HG02884 (cell line): Measurements from ENCODE around the gene PHPT1.
"Not testable (repeated sequence)": the region's sequence is repeated elsewhere in the genome, so short reads cannot be mapped to it uniquely, and the experiment has no call there.

Experiments used
- ATAC-seq: cut with Tn5 transposase; IDR thresholded peaks from one replicate; pipeline ENCODE4 v1.9.1; 2021; ENCODE audit warnings: mild to moderate bottlenecking, moderate library complexity; ENCODE audit not compliant: unreplicated experiment

Gene PHPT1

DNA sequence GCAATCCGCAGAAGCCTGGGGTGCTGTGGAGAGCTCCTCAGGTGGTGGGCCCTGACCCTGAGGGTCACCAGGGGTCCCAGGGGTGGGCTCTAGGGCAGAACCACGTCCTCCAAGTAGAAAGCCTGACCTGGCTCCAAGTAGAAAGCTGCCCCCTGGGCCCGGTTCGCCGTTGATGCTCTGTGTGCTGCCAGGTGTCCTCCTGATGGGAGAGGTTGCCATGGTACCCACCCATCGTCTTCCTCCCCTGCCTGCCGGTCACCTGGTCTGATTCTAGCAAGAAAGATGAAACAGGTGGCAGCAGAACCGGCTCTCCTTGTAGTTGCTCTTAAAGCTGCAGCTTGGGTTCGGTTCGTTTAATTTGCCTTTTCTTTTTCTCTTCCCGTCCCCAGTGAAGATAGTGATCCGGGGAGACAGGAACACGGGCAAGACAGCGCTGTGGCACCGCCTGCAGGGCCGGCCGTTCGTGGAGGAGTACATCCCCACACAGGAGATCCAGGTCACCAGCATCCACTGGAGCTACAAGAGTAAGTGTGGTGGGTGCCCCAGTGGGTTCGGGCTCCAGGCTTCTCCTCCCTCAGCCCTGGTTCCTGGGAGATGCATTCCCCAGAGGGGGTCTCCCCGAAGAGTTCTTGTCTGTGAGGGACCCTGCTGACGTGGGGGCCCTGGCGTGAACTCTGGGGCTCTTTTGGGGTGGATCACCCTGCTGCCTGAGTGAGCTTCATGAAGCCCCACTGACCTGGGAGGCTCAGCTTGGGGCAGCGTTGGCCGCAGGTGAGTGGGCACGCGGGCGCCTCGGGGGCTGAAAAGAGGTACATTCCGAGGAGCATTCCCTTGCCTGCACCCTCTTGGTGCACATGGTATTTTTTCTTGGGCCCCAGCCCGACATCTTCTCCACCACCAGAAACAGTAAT lies 25.8 kb upstream of the PHPT1 start:
- ATAC-seq: no peak

DNA sequence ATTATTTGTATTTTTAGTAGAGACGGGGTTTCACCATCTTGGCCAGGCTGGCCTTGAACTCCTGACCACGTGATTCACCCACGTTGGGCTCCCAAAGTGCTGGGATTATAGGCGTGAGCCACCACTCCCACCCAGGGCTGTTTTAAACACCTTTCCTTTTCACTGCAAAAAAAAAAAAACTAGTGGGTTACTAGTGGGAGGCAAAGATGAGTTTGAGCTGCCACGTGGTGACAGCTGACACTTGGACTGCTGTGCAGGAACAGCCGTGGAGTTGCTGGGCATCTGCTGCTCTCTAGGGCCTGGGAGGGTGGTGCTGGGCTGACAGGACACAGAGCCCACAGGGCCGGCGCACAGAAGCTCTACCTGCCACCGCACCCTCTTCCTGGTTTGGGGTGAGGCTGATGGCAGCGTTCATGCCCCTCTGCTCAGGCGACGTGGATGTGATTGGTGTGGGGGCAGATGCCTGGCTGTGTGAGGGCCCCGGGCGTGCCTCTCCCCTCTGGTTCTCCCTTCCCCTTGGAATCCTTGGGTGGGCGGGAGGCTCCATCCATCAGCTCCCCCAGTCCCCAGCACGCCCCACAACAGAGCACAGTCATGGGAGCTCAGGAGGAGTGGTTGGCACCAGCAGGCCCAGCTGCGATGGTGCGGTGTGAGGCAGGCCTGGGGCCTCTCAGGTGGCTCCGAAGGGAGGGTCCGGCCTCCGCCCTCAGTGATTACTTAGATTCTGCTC lies 24.5 kb upstream of the PHPT1 start:
- no peak for ATAC-seq

DNA sequence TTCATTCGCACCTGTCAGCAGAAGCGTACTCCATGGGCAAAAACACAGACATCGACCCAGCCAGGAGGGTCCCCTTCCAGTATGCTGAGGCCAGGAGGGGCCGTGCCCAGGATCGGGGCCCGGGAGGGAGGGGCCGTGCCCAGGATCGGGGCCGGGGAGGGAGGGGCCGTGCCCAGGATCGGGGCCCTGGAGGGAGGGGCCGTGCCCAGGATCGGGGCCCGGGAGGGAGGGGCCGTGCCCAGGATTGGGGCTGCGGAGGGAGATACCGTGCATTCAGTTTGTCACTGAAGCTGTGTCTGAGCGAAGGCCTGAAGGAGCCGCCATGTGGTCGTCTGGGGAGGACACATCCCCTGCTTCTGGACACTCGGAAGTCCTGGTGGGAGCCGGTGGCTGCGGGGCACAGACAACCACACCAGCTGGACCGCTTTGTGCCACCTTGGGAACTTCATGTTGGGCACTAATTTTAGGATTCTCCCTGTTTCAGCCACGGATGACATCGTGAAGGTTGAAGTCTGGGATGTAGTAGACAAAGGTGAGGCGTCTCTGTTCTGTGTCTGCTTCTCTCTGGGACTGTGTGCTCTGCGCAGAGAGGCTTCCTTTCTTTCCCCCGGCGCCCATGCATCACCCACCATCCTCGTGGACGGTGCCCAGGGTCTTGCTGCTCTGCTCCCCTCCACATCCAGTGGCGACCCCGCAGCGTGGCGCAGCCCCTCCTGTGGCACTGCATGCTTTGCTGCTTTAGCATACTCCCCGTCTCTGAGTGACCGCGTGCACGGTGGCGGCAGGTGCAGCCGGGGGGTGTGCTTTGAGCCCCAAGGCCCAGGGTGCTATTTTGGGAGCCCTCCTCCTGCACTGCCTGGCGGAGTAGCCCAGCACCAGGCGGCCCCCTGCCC lies 23.7 kb upstream of the PHPT1 start:
- no peak for ATAC-seq

DNA sequence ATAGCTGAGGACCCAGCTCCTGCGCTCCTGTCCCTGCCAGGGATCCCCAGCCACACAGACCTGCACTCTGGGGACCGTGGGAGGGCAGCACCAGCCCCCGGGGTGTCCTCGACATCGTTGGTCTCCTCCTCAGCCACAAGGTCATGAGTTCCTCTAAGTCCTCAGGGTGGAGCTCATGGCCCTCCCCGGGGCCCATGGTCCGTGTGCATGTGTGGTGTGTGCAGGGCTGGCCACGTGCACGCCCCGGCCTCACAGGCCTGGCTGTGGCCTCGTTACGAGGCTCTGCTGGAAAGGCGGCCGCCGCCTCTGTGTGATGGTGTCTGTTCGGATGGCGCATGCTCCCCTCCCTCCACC lies 23.0 kb upstream of the PHPT1 start:
- ATAC-seq: no peak

DNA sequence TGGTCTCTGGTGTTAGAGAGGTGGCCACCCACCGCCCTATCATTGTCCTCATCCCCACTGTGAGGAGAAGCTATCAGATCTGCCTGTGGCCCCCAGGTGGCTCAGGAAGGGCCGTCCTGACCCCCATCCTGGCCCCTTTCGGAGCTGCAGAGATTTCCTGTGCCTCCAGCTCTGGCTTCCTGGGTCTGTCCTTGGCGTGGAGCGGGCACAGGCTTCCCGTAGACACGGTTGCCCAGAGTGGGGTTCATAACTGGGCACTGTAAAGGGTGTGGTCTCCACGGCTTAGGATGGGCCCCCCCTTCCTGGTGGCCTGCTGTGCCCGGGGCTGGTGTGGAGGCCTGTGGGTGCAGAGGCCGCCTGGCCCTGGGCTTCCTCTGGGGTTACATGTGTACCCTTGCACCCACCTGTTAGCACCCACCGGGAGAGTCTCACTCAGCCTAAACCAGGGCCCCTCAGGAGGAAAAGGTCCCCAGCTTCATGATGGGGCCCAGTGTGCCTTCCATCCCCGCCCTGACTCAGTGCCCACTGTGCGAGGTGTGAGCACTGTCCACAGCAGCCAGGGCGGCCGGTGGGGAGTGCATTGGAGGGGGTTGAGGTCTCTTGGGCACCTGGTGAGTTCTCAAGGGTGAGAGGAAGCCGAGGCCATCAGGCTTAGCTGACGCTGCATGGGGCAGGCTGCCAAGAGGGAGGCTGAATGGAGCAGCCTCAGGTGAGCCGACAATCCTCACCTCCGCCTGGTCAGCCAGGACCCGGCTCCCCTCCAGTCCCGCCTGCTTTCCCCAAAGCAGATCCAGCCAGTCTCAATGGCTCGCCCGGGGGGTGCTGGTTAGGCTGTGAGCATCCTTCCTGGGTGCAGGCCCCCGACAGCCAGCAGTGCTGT lies 22.3 kb upstream of the PHPT1 start:
- ATAC-seq: no peak

DNA sequence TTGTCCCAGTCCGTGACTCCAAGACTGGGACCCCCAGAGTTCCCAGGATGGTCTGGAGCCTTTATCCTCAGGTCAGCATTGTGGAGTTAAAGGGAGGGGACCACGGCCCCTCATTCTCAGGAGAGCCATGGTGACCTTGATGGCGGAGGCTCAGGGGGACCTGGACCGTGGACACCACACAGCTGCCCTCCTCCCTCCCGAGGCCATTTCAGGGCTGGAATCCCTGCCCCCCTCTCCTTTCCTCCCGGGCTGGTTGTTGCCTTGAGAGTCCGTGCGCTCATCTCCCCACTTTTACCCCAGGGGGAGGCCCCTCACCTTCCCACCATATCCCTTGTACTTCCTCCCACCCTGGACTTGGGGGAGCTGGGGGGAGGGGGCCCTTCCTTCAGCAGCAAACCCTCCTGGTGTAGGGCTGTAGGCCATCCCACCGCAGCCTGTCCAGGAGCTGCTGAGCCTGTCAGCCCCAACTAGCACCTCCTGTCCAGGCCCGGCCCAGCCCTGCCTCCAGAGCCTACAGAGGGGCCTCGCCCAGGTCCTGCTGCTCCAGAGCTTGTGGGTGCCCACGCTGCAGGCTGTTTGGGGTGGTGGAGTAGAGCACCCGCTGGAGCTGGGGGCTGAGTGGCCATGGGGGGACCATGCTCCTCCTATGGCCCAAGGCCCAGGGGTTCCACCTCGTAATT lies 21.3 kb upstream of the PHPT1 start:
- no peak for ATAC-seq

DNA sequence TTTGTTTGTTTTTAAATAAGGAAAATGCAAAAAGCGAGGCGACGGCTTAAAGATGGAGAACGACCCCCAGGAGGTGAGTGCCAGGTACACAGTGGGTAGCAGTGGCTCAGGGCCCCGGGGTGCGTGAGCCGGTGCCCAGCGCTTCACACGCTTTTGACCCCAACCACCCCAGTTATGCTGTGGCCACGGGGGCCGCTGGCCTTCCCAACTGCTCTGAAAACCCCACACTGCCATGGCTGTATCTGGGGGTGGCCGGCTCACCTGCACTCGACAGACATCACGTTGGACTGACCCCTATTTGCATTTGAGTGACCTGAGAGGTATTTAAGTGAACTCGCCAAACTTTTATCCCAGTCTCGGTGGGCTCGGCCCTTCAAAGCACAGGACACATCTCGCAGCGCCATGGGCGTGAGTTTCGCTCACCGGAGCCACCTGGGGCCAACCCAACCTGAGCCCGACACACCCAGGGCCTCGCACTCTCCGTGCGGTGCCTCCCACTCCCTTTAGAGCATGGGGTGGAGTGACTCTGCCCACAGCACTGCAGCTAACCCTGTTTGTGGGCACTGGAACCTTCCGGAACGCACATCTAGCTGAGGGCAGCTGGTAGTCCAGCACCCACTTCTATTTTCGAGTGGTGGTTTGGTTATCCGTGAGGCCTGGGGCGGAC lies 20.6 kb upstream of the PHPT1 start:
- ATAC-seq: no peak

DNA sequence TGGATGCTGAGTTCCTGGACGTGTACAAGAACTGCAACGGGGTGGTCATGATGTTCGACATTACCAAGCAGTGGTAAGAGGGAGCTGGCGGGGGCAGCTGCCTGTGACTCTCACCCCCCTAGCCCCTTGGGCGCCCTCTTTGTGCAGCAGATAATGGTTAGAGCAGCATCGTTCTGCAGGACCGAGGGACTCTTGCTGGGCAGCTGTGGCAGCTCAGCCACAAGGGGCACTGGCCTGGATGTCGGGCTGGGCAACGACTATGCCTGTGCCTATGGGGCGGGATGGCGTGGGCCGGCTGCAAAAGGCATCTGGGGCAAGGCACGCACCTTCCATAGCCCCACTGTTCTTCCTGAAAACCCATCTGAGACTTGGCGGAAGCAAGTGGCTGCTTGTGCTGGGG lies 19.8 kb upstream of the PHPT1 start:
- ATAC-seq: no peak

DNA sequence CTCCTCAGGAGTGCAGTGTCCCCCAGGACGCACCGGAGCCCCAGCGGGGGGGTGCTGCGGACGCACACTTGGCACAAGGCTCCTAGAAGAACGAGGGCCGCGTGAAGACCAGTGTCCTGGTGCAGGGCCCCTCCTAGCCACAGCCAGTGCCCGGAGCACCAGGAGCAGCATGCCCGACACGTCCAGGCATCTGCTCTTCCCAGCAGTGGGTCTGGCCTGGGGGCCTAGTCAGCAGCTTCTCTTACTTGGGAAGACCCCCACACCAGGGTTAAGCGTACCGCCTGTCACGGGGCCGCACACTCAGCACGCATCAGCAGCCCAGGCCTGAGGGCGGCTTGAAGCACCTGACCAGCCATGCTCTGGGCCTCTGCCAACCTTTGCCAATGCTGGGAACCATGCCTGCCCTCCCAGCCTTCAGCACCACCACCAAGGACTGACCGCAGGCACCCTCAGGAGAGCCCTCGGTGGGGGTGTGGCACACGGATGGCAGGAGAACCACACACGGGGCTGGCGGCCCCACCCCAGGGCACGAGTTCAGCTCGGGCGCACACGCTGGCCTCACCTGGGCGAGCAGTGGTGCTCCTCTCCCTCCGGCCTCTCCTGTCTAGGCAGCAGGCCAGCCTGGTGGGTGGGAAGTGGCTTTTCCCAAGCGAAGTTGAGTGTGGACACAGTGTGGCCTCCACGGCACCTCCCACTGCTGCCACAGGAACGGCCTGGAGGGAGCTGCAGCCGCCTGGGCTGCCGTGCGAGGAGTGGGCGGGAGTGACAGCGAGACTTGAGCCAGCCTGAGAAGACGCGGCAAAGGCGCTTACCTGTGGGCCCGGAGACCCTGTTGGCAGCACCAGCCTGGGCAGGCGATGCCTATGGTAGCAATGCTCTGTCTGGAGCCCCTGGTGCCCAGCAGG lies 19.0 kb upstream of the PHPT1 start:
- ATAC-seq: no peak

DNA sequence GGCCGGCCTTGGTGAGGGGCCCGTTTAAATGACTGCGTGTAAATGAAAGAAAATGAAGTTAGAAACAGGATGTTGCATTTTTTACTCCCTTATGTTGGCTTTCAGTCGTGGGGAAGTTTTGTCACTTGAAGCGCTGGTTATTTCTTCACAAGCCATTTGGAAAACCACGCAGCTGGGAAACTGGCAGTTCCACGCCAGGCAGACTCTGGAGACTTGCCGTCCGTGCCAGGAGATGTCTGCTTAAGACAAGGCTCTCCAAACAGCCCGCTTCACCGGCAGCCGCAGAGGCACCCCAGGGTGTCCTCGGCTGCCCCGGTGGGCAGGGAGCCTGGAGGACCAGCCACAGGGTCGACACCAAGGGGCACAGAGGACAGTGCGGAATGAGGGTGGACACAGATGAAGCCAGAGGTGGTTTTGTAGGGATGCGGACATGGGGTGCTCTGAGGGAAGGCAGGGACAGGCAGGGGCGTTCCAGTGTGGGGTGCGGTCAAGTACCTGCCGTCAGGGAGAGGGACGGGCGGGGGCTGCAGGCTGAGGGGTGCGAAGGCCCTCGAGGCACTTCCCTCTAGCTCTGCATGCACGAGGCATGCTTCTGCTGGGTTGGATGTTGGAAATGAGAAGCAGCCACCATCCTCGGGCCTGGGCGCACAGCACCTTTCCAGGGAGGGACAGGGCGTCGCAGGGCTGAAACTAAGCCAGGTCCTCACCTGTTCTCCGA lies 18.0 kb upstream of the PHPT1 start:
- ATAC-seq: no peak

DNA sequence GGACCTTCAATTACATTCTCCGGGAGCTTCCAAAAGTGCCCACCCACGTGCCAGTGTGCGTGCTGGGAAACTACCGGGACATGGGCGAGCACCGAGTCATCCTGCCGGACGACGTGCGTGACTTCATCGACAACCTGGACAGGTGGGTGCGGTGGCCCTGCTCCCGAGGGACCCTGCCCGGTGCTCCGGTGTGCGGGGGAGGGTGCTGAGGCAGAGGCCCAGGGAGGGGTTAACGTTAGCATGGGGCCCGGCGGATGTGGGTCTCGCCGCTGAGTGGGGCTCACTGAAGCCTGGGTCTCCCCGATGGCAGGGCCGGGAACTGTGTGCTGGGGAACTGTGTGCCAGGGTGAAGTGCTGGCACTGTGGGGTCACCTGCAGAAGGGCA lies 17.5 kb upstream of the PHPT1 start:
- ATAC-seq: no peak

DNA sequence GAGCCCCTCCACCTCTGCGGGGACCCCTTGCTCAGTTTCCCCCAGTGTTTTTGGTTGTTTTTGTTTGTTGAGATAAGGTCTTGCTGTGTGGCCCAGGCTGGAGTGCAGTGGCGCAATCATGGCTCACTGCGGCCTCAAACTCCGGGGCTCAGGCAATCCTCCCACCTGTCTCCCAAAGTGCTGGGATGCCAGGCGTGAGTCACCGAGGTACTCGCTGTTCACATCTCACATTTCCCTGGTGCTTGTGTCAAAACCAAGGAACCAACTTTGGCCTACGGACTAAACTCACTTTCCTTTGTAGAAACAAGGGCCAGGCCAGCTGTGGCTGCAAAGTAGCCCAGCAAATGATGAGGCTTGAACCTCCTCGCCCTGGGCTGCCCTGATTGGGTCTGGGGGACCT lies 16.6 kb upstream of the PHPT1 start:
- ATAC-seq: no peak

DNA sequence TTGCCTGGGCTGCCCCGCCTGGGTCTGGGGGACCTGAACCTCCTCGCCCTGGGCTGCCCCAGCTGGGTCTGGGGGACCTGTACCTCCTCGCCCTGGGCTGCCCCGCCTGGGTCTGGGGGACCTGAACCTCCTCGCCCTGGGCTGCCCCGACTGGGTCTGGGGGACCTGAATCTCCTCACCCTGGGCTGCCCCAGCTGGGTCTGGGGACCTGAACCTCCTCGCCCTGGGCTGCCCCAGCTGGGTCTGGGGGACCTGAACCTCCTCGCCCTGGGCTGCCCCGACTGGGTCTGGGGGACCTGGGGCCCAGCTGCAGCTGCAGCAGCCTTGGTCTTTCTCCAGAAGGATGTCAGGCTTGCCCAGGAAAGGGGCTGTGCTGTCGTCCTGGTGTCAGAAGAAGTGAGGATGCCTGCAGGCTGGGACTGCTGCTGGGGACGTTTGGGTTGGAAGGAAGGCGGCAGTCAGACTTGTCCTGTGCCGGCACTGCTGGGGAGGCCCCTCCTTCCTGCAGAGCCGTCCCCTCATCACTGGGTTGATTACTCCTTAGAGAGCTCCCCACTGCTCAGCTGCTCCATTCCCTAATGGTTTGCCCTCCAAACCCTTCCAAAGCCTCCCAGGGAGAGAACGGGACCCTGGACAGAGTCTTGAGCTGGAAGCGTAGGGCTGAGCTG lies 15.7 kb upstream of the PHPT1 start:
- not testable (repeated sequence) for ATAC-seq

DNA sequence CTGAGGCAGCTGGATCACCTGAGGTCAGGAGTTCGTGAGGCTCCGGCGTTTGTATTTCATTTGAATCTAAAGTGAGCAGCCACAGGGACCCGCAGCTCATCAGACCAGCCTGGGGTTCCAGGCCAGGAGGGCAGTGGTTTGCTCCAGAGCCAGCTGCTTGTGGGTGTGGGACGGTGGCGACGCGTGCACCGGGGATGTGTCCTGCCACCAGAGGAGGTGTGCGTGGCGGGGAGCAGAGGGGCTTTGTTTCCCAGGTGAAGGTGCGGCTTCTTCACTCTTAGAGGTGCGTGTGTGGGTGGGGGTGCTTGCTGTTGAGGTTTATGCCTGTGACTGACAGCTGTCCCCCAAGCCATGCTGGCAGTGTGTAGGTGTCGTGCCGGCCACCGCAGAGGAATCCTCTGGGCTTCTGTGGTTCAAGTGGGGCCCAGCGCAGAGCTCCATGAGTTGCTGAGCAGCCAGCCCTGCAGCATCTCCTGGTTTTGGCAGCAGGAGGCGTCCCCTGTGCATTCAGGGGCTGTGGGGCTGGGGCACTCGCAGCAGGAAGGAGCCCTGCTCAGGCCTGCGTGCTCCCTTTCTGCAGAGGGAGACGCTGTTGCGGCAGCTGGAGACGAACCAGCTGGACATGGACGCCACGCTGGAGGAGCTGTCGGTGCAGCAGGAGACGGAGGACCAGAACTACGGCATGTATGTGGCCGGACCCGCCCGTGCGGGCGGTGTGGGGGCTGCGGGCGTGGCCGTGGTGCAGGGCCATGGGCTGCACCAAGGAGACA lies 13.9 kb upstream of the PHPT1 start:
- no peak for ATAC-seq

DNA sequence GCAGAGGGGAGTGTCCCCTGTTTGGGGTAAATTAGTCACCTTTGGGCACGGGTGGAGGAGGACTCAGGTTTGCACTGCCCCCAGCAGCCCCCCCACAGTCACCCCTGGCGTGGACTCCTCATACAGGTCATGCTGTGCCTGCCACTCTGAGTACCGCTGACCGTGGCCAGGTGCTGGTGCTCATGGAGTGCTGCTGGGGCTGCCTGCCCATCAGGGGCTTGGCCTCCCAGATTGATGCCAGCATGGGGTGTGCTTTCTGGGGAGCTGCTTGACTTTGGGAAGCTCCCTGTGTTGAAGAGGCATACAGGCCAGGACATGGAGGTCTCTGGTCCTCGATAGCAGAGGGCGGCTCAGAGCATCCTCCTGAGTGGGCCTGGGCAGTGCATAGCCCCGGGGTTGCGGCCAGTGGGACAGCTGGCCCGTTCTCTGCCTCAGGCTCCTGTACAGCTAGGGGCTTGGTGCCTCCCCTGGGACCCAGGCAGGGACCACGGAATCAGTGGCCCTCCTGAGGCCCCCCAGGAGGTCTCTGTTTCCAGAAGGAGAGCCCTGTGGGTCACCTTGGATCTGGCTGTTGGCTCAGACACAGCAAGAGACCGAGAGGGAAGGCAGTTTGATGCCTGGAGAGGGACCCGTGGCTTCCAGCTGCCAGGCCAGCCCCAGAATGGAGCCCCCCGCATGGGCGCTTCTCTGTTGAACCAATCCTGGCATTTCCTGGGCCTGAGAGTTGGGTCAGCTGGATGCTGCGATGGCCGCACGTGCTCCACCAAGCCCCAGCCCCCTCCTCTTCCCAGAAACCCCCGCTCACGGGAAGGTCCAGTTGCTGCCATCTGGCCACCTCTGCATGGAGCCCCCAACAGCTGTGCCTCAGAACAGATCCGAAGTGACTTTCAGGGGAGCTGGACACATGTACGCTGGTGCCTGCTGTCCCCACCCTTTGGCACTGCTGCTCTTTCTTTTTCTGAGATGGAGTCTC lies 13.0 kb upstream of the PHPT1 start:
- no peak for ATAC-seq
